Right atrium auricular region (tissue), 2 donors: Measurements from ENCODE around the gene DCAF5. TPM values are rescaled to one million over a fixed set of nuclear protein-coding genes. Genes with fewer than 3 reads are reported as not detected.

Experiments
- DNase-seq: peaks from one replicate; pipeline ENCODE4 v3.0.0-alpha.2; 2019; ENCODE audit warnings: low spot score
- H3K27ac ChIP-seq, 2 donors: fragments of 200-600 bp; sonication (generic); 1 replicate in 1 of 2; 2 replicates in 1 of 2; pipeline ENCODE4 v1.5.1; 2016 to 2019
- H3K27me3 ChIP-seq, 2 donors: fragments of 200-600 bp; sonication (generic); one replicate each; pipeline versions ENCODE4 v1.5.1 to v1.6.0; 2017 to 2019
- H3K36me3 ChIP-seq: fragments of 200-600 bp; sonication (generic); one replicate; pipeline ENCODE4 v1.5.1; 2016
- H3K4me1 ChIP-seq, 2 donors: fragments of 200-600 bp; sonication (generic); one replicate each; pipeline versions ENCODE4 v1.5.1 to v1.6.0; 2017 to 2019
- H3K4me3 ChIP-seq, 2 donors: fragments of 200-600 bp; sonication (generic); 1 replicate in 1 of 2; 2 replicates in 1 of 2; pipeline ENCODE4 v1.5.1; 2017 to 2019; ENCODE audit warnings: mild to moderate bottlenecking in 1 of 2, moderate library complexity in 1 of 2
- H3K9me3 ChIP-seq, 2 donors: fragments of 200-600 bp; sonication (generic); one replicate each; pipeline ENCODE4 v1.5.1; 2019
- CTCF ChIP-seq, 2 donors: fragments of 200-600 bp; sonication (generic); IDR thresholded peaks; one replicate each; pipeline ENCODE4 v1.5.1; 2019; ENCODE audit warnings: antibody characterized with exemption in 2 of 2
- total RNA-seq, 2 donors: library from RNA; depleted of rRNA; stranded (reverse); fragments of >200 nt; gene quantifications; one replicate each; pipeline ENCODE4 v1.1.0, GENCODE V29; 2016

The DCAF5 gene
- total RNA-seq, 2 donors from 2014 or later = 33.1 to 38.8 TPM

DNA sequence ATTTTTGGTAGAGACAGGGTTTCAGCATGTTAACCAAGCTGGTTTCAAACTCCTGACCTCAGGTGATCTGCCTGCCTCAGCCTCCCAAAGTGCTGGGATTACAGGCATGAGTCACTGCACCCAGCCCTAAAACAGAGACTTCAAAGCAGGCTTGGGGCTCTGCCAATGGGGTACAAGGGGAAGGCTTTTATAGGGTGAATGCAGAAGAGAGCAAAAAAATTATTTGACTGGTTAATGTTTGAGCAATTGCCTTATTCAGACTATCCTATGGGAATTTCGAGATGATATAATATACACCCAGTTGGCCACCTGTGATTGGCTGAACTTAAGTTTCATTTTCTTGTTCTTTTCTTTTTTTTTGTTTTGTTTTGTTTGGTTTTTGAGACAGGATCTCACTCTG is 142.3 kb downstream of the DCAF5 start:
- H3K4me1 ChIP-seq = peaks cover 0 to 9% of the 10 kb centered on the region in 2 donors
- H3K9me3 ChIP-seq = no peaks in the 10 kb centered on the region
- no peak for TF ChIP-seq CTCF (IDR thresholded peaks at IDR 0.05)
- no peak overlapping the region for H3K27ac ChIP-seq
- no peak for DNase-seq
- no peak overlapping the region for H3K4me3 ChIP-seq
- H3K27me3 ChIP-seq = no peaks in the 10 kb centered on the region
- no peaks in the 10 kb centered on the region for H3K36me3 ChIP-seq

GRCh38 chr14:69008421-69008884 is 144.5 kb downstream of the DCAF5 start:
- no peak for TF ChIP-seq CTCF (IDR thresholded peaks at IDR 0.05)
- H3K27ac ChIP-seq = peak overlapping the region in 1 of 2 donors; percentile 5
- peaks cover 0 to 16% of the 10 kb centered on the region in 2 donors for H3K4me1 ChIP-seq

GRCh38 chr14:69006346-69006745 is 146.6 kb downstream of the DCAF5 start:
- Histone ChIP-seq H3K4me1 (peaks cover 0 to 16% of the 10 kb centered on the region in 2 donors), H3K36me3 (no peaks in the 10 kb centered on the region), H3K9me3 (no peaks in the 10 kb centered on the region), H3K27me3 (no peaks in the 10 kb centered on the region), H3K27ac (no peak overlapping the region), H3K4me3 (no peak overlapping the region)
- no peak for TF ChIP-seq CTCF (IDR thresholded peaks at IDR 0.05)
- no peak for DNase-seq

More at GRCh38 chr14:69008421-69008884, 144.5 kb downstream of the DCAF5 start:
- no peaks in the 10 kb centered on the region for H3K27me3 ChIP-seq
- H3K9me3 ChIP-seq = no peaks in the 10 kb centered on the region
- no peak for DNase-seq
- no peaks in the 10 kb centered on the region for H3K36me3 ChIP-seq
- H3K4me3 ChIP-seq = no peak overlapping the region

GRCh38 chr14:69005432-69006148 is 147.3 kb downstream of the DCAF5 start:
- Histone ChIP-seq H3K4me3 (no peak overlapping the region), H3K4me1 (peaks cover 0 to 16% of the 10 kb centered on the region in 2 donors), H3K27ac (no peak overlapping the region), H3K27me3 (no peaks in the 10 kb centered on the region), H3K36me3 (no peaks in the 10 kb centered on the region), H3K9me3 (no peaks in the 10 kb centered on the region)
- peak; percentile 91 for DNase-seq
- no peak for TF ChIP-seq CTCF (IDR thresholded peaks at IDR 0.05)

- H3K9me3 ChIP-seq = no peaks in the 10 kb centered on the region
- no peak overlapping the region for H3K27ac ChIP-seq
- H3K4me1 ChIP-seq = peaks cover 0 to 16% of the 10 kb centered on the region in 2 donors
- TF ChIP-seq CTCF (IDR thresholded peaks at IDR 0.05) = no peak
- H3K36me3 ChIP-seq = no peaks in the 10 kb centered on the region
- H3K27me3 ChIP-seq = no peaks in the 10 kb centered on the region
- DNase-seq = no peak
- no peak overlapping the region for H3K4me3 ChIP-seq
Measured at GRCh38 chr14:69004731-69005431, 148.0 kb downstream of the DCAF5 start.
